GM10266 (cell line): ENCODE measurements around the gene RLN3.

Source experiments
- DNase-seq: peaks from one replicate; pipeline ENCODE4 v3.0.0; 2012; ENCODE audit errors: extremely low spot score
- CTCF ChIP-seq: IDR thresholded peaks from 2 replicates; pipeline ENCODE4 v1.5.1; 2012; ENCODE audit warnings: mild to moderate bottlenecking, low read depth; ENCODE audit not compliant: control insufficient read depth, insufficient read depth; ENCODE audit errors: missing control alignments

Gene RLN3

GRCh38 chr19:14002571-14003250 lies 25.2 kb upstream of the RLN3 start:
- no peak for TF ChIP-seq CTCF
- DNase-seq = peak; percentile 26

- TF ChIP-seq CTCF = no peak
- peak; percentile 39 for DNase-seq
Observed at GRCh38 chr19:14003251-14004055, 24.5 kb upstream of the RLN3 start.

GRCh38 chr19:14004619-14005348 lies 23.2 kb upstream of the RLN3 start:
- DNase-seq = peak; percentile 23
- TF ChIP-seq CTCF = no peak

- peak; percentile 90 for DNase-seq
- no peak for TF ChIP-seq CTCF
Observed at GRCh38 chr19:14005349-14006084, 22.4 kb upstream of the RLN3 start.

- DNase-seq = peak; percentile 94
- TF ChIP-seq CTCF = no peak
Observed at GRCh38 chr19:14006085-14006765, 21.7 kb upstream of the RLN3 start, which contains the start of gene RFX1. RFX1 (minus strand) TSS chr19:14006320; CDS start chr19:13993843, 12,477 bp downstream.

- TF ChIP-seq CTCF = no peak
- DNase-seq = no peak
Observed at GRCh38 chr19:14006766-14007562, 21.0 kb upstream of the RLN3 start.
